ENCODE results near the gene GRK2. TPM values are rescaled to one million over a fixed set of nuclear protein-coding genes. Genes with fewer than 3 reads are reported as not detected.

GRK2 gene
- total and polyA plus RNA-seq, 2 donors (not counting 3 experiments of a cell fraction or from before 2014, with no cell fraction given): 57.9 to 62.3 TPM

GRCh38 chr11:67256477-67257135, 9.7 kb upstream of the GRK2 start:
- FAIRE-seq (no peak), DNase-seq (ENCODE audit: low read depth, low spot score) (no peak)
- no peak overlapping the region for H3K27ac ChIP-seq (ENCODE audit: insufficient read depth, low read depth, low read length)
- H3K36me3 ChIP-seq (ENCODE audit: control insufficient read depth in 2 of 2, extremely low read depth in 1 of 2, insufficient read depth in 2 of 2, low read length in 2 of 2): peaks cover 37 to 48% of the 10 kb centered on the region in 2 experiments
- H3K9me3 ChIP-seq (replicated peaks; ENCODE audit: control insufficient read depth, insufficient read depth, low read length): no peaks in the 10 kb centered on the region
- CTCF ChIA-PET: interaction anchor here (1.1 kb wide), 1 partner anchor 21 kb away, joined by 4 read pairs; no protein-coding TSS in a partner anchor
- H4K20me1 ChIP-seq (replicated peaks; ENCODE audit: control insufficient read depth, extremely low read depth, insufficient read depth, low read length): no peaks in the 10 kb centered on the region
- no peaks in the 10 kb centered on the region for H3K27me3 ChIP-seq (ENCODE audit: control insufficient read depth in 2 of 2, insufficient read depth in 2 of 2, low read length in 2 of 2)
- no peak overlapping the region for H3K4me2 ChIP-seq (ENCODE audit: insufficient read depth, low read length)
- POLR2A ChIA-PET: no interaction called here
- intact Hi-C loops (cut with micrococcal nuclease): no loop called here
- no peaks in the 10 kb centered on the region for H3K9me1 ChIP-seq (replicated peaks; ENCODE audit: control insufficient read depth, extremely low read depth, insufficient read depth, low read length)
- no peak overlapping the region for H3K4me3 ChIP-seq (replicated peaks in 1 of 3; ENCODE audit: insufficient read depth in 1 of 3, low read depth in 1 of 3, low read length in 3 of 3)
- no peaks in the 10 kb centered on the region for H3K79me2 ChIP-seq (ENCODE audit: control insufficient read depth, insufficient read depth, low read length)
- H3K9ac ChIP-seq (replicated peaks; ENCODE audit: extremely low read depth, insufficient read depth, low read length): no peak overlapping the region
- dilution Hi-C loops (cut with MboI; ENCODE audit: extremely low pct_ligation_motif_present, low sequenced_read_pairs): no loop called here
- no peaks in the 10 kb centered on the region for H3K4me1 ChIP-seq (ENCODE audit: control insufficient read depth, extremely low read depth, insufficient read depth, low read length)
- BruUV-seq (replicated peaks): no TSS peak
- no peak for TF ChIP-seq FOS (IDR thresholded peaks at IDR 0.05; ENCODE audit: borderline replicate concordance, insufficient read depth, low read length)
- no peak for TF ChIP-seq POLR2AphosphoS5 (IDR thresholded peaks at IDR 0.05; ENCODE audit: insufficient read depth, low read depth, low read length)
- TF ChIP-seq JUN (IDR thresholded peaks at IDR 0.05; ENCODE audit: borderline replicate concordance, insufficient read depth, insufficient read length, low read depth): no peak
- no peak for TF ChIP-seq EZH2 (IDR thresholded peaks at IDR 0.05; ENCODE audit: borderline replicate concordance, low read depth, low read length, severe bottlenecking)
- no peak for TF ChIP-seq MYC (IDR thresholded peaks at IDR 0.05; ENCODE audit: low read depth, low read length)
- TF ChIP-seq MAX (IDR thresholded peaks at IDR 0.05; ENCODE audit: insufficient read depth, insufficient read length): no peak
- no peak for TF ChIP-seq CTCF (IDR thresholded peaks at IDR 0.05; ENCODE audit: extremely low read depth in 1 of 2, insufficient read depth in 1 of 2, low read depth in 1 of 2, low read length in 2 of 2)
- no peak for TF ChIP-seq POLR2A (IDR thresholded peaks at IDR 0.05; ENCODE audit: low read depth, low read length)
- H2AFZ ChIP-seq (ENCODE audit: low read depth, low read length): no peak overlapping the region
